Endodermal cell (in vitro differentiated cells): ENCODE measurements around the gene GLUL. TPM values are rescaled to one million over a fixed set of nuclear protein-coding genes. Genes with fewer than 3 reads are reported as not detected.

Source experiments
- DNase-seq: peaks from one replicate; pipeline ENCODE4 v3.0.0-alpha.2; 2017
- H3K27ac ChIP-seq: 2 replicates; pipeline ENCODE4 v1.5.1; 2013; ENCODE audit warnings: mild to moderate bottlenecking, low read depth, low read length, moderate library complexity
- H3K27me3 ChIP-seq: 2 replicates; pipeline ENCODE4 v1.6.1; 2013; ENCODE audit warnings: mild to moderate bottlenecking, low read length, moderate library complexity; ENCODE audit not compliant: insufficient read depth, control insufficient read depth, poor library complexity, severe bottlenecking
- H3K36me3 ChIP-seq: 2 replicates; pipeline ENCODE4 v1.7.0; 2013; ENCODE audit warnings: mild to moderate bottlenecking, low read length, moderate library complexity; ENCODE audit not compliant: control insufficient read depth, insufficient read depth
- H3K4me1 ChIP-seq: one replicate; pipeline ENCODE4 v1.7.0; 2013; ENCODE audit warnings: low read length; ENCODE audit not compliant: control insufficient read depth, insufficient read depth
- H3K4me3 ChIP-seq: 2 replicates; pipeline ENCODE4 v1.5.1; 2013; ENCODE audit warnings: mild to moderate bottlenecking, low read length, moderate library complexity
- H3K9ac ChIP-seq: 2 replicates; pipeline ENCODE4 v1.6.1; 2013; ENCODE audit warnings: mild to moderate bottlenecking, low read length, moderate library complexity; ENCODE audit not compliant: poor library complexity, severe bottlenecking; ENCODE audit errors: extremely low read depth
- H3K9me3 ChIP-seq: 2 replicates; pipeline ENCODE4 v1.6.1; 2013; ENCODE audit warnings: mild to moderate bottlenecking, low read length, moderate library complexity; ENCODE audit not compliant: control insufficient read depth
- H3K27ac Mint-ChIP-seq: 2 replicates; pipeline ENCODE4 v1.8.0; 2020; ENCODE audit warnings: mixed read lengths
- H3K27me3 Mint-ChIP-seq: 2 replicates; pipeline ENCODE4 v1.8.0; 2021; ENCODE audit warnings: mild to moderate bottlenecking, mixed read lengths; ENCODE audit not compliant: insufficient read depth
- H3K36me3 Mint-ChIP-seq: 2 replicates; pipeline ENCODE4 v1.8.0; 2020; ENCODE audit warnings: low read depth, mixed read lengths
- H3K4me1 Mint-ChIP-seq: 2 replicates; pipeline ENCODE4 v1.8.0; 2020; ENCODE audit warnings: mixed read lengths
- H3K4me3 Mint-ChIP-seq: 2 replicates; pipeline ENCODE4 v1.8.0; 2020; ENCODE audit warnings: mild to moderate bottlenecking, moderate library complexity, mixed read lengths
- H3K9me3 Mint-ChIP-seq: 2 replicates; pipeline ENCODE4 v1.8.0; 2020; ENCODE audit warnings: mild to moderate bottlenecking, mixed read lengths
- WGBS, 2 experiments: methylation state at CpG; one replicate each; pipeline versions ENCODE4 v1.1.5 to v1.1.7; 2013; ENCODE audit warnings: missing lambda C conversion rate in 2 of 2, mixed read lengths in 1 of 2; ENCODE audit not compliant: insufficient coverage in 1 of 2, insufficient read length in 1 of 2; 5-methylcytosine and 5-hydroxymethylcytosine counted together
- total RNA-seq, 2 donors: library from RNA; stranded (reverse); fragmentation: NEBNext Ultra II Directional in 1 of 2; extraction: Animal tissue kit (Norgen Biotek cat#: 25700) in 1 of 2; gene quantifications; 2 replicates in 1 of 2; 3 replicates in 1 of 2; pipeline ENCODE4 v1.2.1, GENCODE V29; 2021
- TF ChIP-seq, protein P1 (sequence below): fragments of 200-600 bp; sonication (generic); conservative IDR thresholded peaks from 2 replicates; pipeline ENCODE4 v1.5.0; 2021; ENCODE audit warnings: antibody characterized with exemption, mild to moderate bottlenecking

GLUL gene
- total RNA-seq, 2 donors from 2014 or later, result 529 to 553 TPM

DNA sequence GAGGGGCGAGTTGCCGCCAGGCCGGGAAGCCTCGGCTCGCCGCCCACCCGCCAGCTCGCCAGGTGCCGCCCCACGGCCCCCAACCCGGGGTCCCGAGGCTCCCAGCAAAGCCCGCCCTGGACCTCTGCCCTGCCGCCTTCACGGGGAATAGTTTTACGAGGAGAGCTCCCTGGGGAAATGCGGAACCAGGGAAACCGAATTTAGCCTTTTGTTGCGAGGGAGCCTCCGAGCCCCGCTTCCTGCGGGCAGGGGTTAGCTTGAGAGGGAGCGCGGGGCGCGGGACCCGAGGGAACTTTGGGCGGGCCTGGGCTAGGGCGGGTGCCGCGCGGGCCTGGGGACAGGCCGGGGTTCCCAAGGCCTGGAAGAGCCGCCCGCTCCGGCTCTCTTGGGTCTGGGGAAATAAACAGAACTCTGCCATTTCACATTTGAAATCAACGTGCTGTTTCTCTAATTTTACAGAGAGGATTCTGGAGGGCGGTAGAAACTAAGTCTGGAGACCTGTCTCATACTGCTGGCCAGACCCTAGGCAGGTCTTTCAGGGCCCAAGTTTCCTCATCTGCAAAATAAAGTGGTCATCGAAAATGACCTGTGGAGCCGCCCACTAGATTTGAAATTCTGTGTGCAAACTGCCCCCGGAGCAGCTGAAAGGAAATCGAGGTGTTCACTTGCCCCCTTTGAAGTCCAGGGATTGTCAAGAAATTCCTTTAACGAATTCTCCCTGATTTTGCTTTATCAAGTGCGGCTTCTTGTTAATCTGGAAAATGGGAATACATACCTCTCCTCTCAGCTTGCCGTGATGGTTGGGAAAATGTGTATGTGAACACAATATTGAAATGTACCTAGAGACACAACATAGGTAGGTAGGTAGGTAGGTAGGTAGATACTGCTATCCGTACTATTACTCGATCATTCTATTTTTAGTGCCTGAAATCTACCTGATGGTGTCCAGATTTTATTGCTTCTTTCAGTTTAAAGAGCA, 749 bp upstream of the GLUL start:
- WGBS, 2 experiments, result 11 to 15% methylated on average over 42 to 47 of the region's 47 CpGs
- Mint-ChIP-seq H3K27me3 (no peaks in the 10 kb centered on the region), H3K4me1 (peaks cover 43% of the 10 kb centered on the region), H3K36me3 (peaks cover 35% of the 10 kb centered on the region), H3K27ac (peak overlapping the region; percentile 92), H3K9me3 (no peaks in the 10 kb centered on the region), H3K4me3 (peak overlapping the region; percentile 100)
- Histone ChIP-seq H3K9me3 (no peaks in the 10 kb centered on the region), H3K27me3 (no peaks in the 10 kb centered on the region), H3K36me3 (peaks cover 29% of the 10 kb centered on the region), H3K4me3 (peak overlapping the region; percentile 79), H3K9ac (peak overlapping the region; percentile 68), H3K27ac (peak overlapping the region; percentile 91), H3K4me1 (peaks cover 13% of the 10 kb centered on the region)
- DNase-seq, result no peak
- TF ChIP-seq, protein P1, sequence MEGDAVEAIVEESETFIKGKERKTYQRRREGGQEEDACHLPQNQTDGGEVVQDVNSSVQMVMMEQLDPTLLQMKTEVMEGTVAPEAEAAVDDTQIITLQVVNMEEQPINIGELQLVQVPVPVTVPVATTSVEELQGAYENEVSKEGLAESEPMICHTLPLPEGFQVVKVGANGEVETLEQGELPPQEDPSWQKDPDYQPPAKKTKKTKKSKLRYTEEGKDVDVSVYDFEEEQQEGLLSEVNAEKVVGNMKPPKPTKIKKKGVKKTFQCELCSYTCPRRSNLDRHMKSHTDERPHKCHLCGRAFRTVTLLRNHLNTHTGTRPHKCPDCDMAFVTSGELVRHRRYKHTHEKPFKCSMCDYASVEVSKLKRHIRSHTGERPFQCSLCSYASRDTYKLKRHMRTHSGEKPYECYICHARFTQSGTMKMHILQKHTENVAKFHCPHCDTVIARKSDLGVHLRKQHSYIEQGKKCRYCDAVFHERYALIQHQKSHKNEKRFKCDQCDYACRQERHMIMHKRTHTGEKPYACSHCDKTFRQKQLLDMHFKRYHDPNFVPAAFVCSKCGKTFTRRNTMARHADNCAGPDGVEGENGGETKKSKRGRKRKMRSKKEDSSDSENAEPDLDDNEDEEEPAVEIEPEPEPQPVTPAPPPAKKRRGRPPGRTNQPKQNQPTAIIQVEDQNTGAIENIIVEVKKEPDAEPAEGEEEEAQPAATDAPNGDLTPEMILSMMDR, result no peak

DNA sequence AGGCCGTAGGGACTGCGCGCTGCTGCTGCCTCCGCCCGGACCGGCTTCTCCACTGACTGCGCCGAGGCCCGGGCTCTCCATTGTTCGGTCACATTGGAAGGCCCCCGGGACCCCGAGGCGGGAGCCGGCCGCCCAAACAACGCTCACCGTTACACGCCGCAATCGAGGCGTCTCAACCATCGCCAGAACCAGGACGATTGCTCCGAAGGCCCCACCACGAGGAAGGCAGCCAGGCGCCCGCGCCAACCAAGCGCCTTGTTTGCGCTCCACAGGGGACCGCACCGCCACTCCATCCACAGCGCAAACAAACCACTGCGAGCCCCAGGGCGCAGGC, 595 bp downstream of the GLUL start:
- Histone ChIP-seq H3K9ac (peak overlapping the region; percentile 94), H3K27ac (peak overlapping the region; percentile 85), H3K4me1 (peaks cover 9% of the 10 kb centered on the region), H3K27me3 (no peaks in the 10 kb centered on the region), H3K36me3 (peaks cover 43% of the 10 kb centered on the region), H3K9me3 (no peaks in the 10 kb centered on the region), H3K4me3 (peak overlapping the region; percentile 97)
- H3K4me3 Mint-ChIP-seq, result peak overlapping the region; percentile 100
- peaks cover 49% of the 10 kb centered on the region for H3K36me3 Mint-ChIP-seq
- no peak for DNase-seq
- peaks cover 47% of the 10 kb centered on the region for H3K4me1 Mint-ChIP-seq
- H3K9me3 Mint-ChIP-seq, result no peaks in the 10 kb centered on the region
- TF ChIP-seq, protein P1, result no peak
- no peaks in the 10 kb centered on the region for H3K27me3 Mint-ChIP-seq
- 0% methylated on average over 14 to 35 of the region's 35 CpGs for WGBS, 2 experiments
- H3K27ac Mint-ChIP-seq, result peak overlapping the region; percentile 96

DNA sequence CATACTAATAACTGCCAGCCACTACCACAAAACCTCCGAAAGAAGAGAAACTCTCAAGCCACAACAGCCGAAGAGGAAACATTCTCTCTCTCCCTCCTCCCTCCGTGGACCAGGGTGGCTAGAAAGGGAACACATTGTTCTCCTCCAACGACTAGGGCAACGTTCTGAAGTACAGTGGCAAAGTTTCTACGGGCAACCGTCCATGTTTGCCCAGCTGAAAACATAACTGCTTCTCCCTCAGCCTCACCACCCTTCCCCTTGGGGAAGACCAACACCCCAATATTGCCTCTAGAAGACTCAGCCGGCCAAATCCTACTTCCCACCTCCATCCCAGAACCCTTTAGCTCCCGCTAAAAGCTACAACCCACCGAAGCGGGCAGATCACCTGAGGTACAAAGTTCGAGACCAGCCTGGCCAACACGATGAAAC, 2.0 kb downstream of the GLUL start:
- H3K4me1 Mint-ChIP-seq, result peaks cover 53% of the 10 kb centered on the region
- peaks cover 56% of the 10 kb centered on the region for H3K36me3 ChIP-seq
- no peaks in the 10 kb centered on the region for H3K9me3 Mint-ChIP-seq
- H3K27me3 ChIP-seq, result no peaks in the 10 kb centered on the region
- H3K9ac ChIP-seq, result peak overlapping the region; percentile 94
- H3K4me3 ChIP-seq, result peak overlapping the region; percentile 97
- peaks cover 61% of the 10 kb centered on the region for H3K36me3 Mint-ChIP-seq
- DNase-seq, result no peak
- no peaks in the 10 kb centered on the region for H3K27me3 Mint-ChIP-seq
- H3K27ac ChIP-seq, result no peak overlapping the region
- peak overlapping the region; percentile 100 for H3K4me3 Mint-ChIP-seq
- WGBS, 2 experiments, result 0 to 6% methylated on average over 7 to 13 of the region's 13 CpGs
- TF ChIP-seq, protein P1, result no peak
- H3K4me1 ChIP-seq, result peaks cover 7% of the 10 kb centered on the region
- peak overlapping the region; percentile 95 for H3K27ac Mint-ChIP-seq
- H3K9me3 ChIP-seq, result no peaks in the 10 kb centered on the region
